Urothelium cell line (cell line): ENCODE results near the gene BLOC1S1.

Source experiments
- DNase-seq: peaks from one replicate; pipeline ENCODE4 v3.0.0; 2011; ENCODE audit warnings: low spot score, mixed read lengths
- FAIRE-seq: peaks from 2 replicates; lab custom pipeline; 2011; peaks lifted over from hg19 to GRCh38; lab: Jason Lieb, UNC

BLOC1S1 gene

GRCh38 chr12:55694188-55694515 is 21.7 kb upstream of the BLOC1S1 start:
- FAIRE-seq (no peak), DNase-seq (no peak)

GRCh38 chr12:55694651-55695050 is 21.2 kb upstream of the BLOC1S1 start:
- no peak for FAIRE-seq

GRCh38 chr12:55695349-55695748 is 20.5 kb upstream of the BLOC1S1 start:
- no peak for FAIRE-seq
- no peak for DNase-seq

More at GRCh38 chr12:55694651-55695050, 21.2 kb upstream of the BLOC1S1 start:
- no peak for DNase-seq

GRCh38 chr12:55696141-55696540 is 19.7 kb upstream of the BLOC1S1 start:
- no peak for DNase-seq
- no peak for FAIRE-seq

- FAIRE-seq (no peak), DNase-seq (no peak)
Measured at GRCh38 chr12:55696796-55697462, 18.9 kb upstream of the BLOC1S1 start.

- DNase-seq = no peak
- FAIRE-seq = no peak
Measured at GRCh38 chr12:55697686-55698085, 18.2 kb upstream of the BLOC1S1 start.

GRCh38 chr12:55698241-55698955 is 17.4 kb upstream of the BLOC1S1 start:
- DNase-seq = no peak
- no peak for FAIRE-seq

- DNase-seq (no peak), FAIRE-seq (no peak)
Measured at GRCh38 chr12:55698965-55699364, 16.9 kb upstream of the BLOC1S1 start.

GRCh38 chr12:55699471-55700055 is 16.3 kb upstream of the BLOC1S1 start:
- no peak for FAIRE-seq
- no peak for DNase-seq

- DNase-seq = no peak
- no peak for FAIRE-seq
Measured at GRCh38 chr12:55700255-55701018, 15.4 kb upstream of the BLOC1S1 start.

GRCh38 chr12:55702861-55703260 is 13.0 kb upstream of the BLOC1S1 start:
- FAIRE-seq (no peak), DNase-seq (no peak)

- FAIRE-seq (no peak), DNase-seq (no peak)
Measured at GRCh38 chr12:55703288-55703687, 12.6 kb upstream of the BLOC1S1 start.

- DNase-seq (no peak), FAIRE-seq (no peak)
Measured at GRCh38 chr12:55703901-55704761, 11.7 kb upstream of the BLOC1S1 start.

GRCh38 chr12:55704824-55705718 is 10.8 kb upstream of the BLOC1S1 start:
- FAIRE-seq = no peak
- no peak for DNase-seq

GRCh38 chr12:55705782-55706402 is 10.0 kb upstream of the BLOC1S1 start:
- FAIRE-seq = no peak

GRCh38 chr12:55706568-55707218 is 9.2 kb upstream of the BLOC1S1 start:
- DNase-seq = no peak
- FAIRE-seq = no peak

More at GRCh38 chr12:55705782-55706402, 10.0 kb upstream of the BLOC1S1 start:
- DNase-seq = no peak

GRCh38 chr12:55707219-55707671 is 8.6 kb upstream of the BLOC1S1 start:
- no peak for DNase-seq
- no peak for FAIRE-seq
